HG03520 (cell line): Measurements from ENCODE around the gene RTP5.
"Not testable (repeated sequence)": the region's sequence is repeated elsewhere in the genome, so short reads cannot be mapped to it uniquely, and the experiment has no call there.

Experiments
- ATAC-seq: cut with Tn5 transposase; IDR thresholded peaks from one replicate; pipeline ENCODE4 v1.9.1; 2021; ENCODE audit warnings: mild to moderate bottlenecking, moderate library complexity; ENCODE audit not compliant: unreplicated experiment

RTP5 gene

GRCh38 chr2:241922411-241922810 lies 52.9 kb downstream of the RTP5 start:
- ATAC-seq, result no peak

DNA sequence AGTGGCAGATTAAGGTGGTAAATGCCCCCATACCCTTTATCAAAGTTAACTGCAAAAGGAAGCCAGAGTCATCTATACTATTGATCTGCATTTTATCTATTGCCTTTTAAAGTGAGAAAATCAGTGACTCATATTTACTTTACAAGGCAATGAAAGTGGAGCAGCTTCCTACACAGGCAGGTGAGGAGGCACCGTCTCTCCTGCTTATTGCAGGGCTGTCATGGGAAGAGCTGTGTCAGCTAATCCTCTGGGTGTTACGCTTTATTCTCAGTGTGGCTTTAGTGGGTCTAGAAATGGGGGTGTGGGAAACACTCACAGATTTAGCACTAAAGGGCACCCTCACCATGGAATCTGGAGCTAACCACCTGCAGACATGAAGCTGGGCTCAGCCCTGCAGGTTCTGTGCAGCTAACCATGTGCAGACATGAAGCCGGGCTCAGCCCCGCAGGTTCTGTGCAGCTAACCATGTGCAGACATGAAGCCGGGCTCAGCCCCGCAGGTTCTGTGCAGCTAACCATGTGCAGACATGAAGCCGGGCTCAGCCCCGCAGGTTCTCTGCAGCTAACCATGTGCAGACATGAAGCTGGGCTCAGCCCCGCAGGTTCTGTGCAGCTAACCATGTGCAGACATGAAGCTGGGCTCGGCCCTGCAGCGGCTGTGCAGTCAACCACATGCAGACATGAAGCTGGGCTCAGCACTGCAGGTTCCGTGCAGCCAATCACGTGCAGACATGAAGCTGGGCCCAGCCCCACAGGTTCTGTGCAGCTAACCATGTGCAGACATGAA lies 53.5 kb downstream of the RTP5 start:
- ATAC-seq, result not testable (repeated sequence)
